ENCODE data around the gene KREMEN1. TPM values are rescaled to one million over a fixed set of nuclear protein-coding genes. Genes with fewer than 3 reads are reported as not detected.
A peak's percentile ranks its signal among the peaks of the same experiment; 100 is the strongest.

KREMEN1 gene
- total RNA-seq, 2 donors from 2014 or later, result 8.4 to 13.9 TPM

- no peaks in the 10 kb centered on the region for H3K36me3 ChIP-seq
- H3K27me3 ChIP-seq (replicated peaks; ENCODE audit: insufficient read depth), result no peaks in the 10 kb centered on the region
- no peak for TF ChIP-seq CTCF (IDR thresholded peaks at IDR 0.05)
- peaks cover 0 to 20% of the 10 kb centered on the region in 2 donors for H3K4me1 ChIP-seq (ENCODE audit: control insufficient read depth in 1 of 2, low read depth in 2 of 2)
- no peak for ATAC-seq (ENCODE audit: insufficient number of reproducible peaks, low FRiP score, low read depth)
- H3K27ac ChIP-seq, result peak overlapping the region in 1 of 2 donors; percentile 13
- no peaks in the 10 kb centered on the region for H3K9me3 ChIP-seq
- no peak for DNase-seq (ENCODE audit: low spot score)
- no peak overlapping the region for H3K4me3 ChIP-seq
Measured at GRCh38 chr22:29093501-29094300, 20.9 kb downstream of the KREMEN1 start.

GRCh38 chr22:29095459-29095858 lies 22.6 kb downstream of the KREMEN1 start:
- Histone ChIP-seq H3K4me3 (no peak overlapping the region), H3K27ac (no peak overlapping the region)
- no peak for DNase-seq (ENCODE audit: low spot score)

GRCh38 chr22:29096736-29097669 lies 24.2 kb downstream of the KREMEN1 start:
- H3K9me3 ChIP-seq, result no peaks in the 10 kb centered on the region
- TF ChIP-seq CTCF (IDR thresholded peaks at IDR 0.05), result no peak
- no peak for ATAC-seq (ENCODE audit: insufficient number of reproducible peaks, low FRiP score, low read depth)
- no peak overlapping the region for H3K4me3 ChIP-seq
- H3K36me3 ChIP-seq, result no peaks in the 10 kb centered on the region
- peaks cover 0 to 20% of the 10 kb centered on the region in 2 donors for H3K4me1 ChIP-seq (ENCODE audit: control insufficient read depth in 1 of 2, low read depth in 2 of 2)
- no peak overlapping the region for H3K27ac ChIP-seq
- no peak for DNase-seq (ENCODE audit: low spot score)
- H3K27me3 ChIP-seq (replicated peaks; ENCODE audit: insufficient read depth), result no peaks in the 10 kb centered on the region

More at GRCh38 chr22:29095459-29095858, 22.6 kb downstream of the KREMEN1 start:
- no peaks in the 10 kb centered on the region for H3K27me3 ChIP-seq (replicated peaks; ENCODE audit: insufficient read depth)
- no peak for TF ChIP-seq CTCF (IDR thresholded peaks at IDR 0.05)
- H3K4me1 ChIP-seq (ENCODE audit: control insufficient read depth in 1 of 2, low read depth in 2 of 2), result peaks cover 0 to 20% of the 10 kb centered on the region in 2 donors
- H3K36me3 ChIP-seq, result no peaks in the 10 kb centered on the region
- H3K9me3 ChIP-seq, result no peaks in the 10 kb centered on the region
- no peak for ATAC-seq (ENCODE audit: insufficient number of reproducible peaks, low FRiP score, low read depth)

GRCh38 chr22:29098296-29098695 lies 25.5 kb downstream of the KREMEN1 start:
- no peaks in the 10 kb centered on the region for H3K9me3 ChIP-seq
- TF ChIP-seq CTCF (IDR thresholded peaks at IDR 0.05), result no peak
- peaks cover 0 to 10% of the 10 kb centered on the region in 2 donors for H3K4me1 ChIP-seq (ENCODE audit: control insufficient read depth in 1 of 2, low read depth in 2 of 2)
- no peaks in the 10 kb centered on the region for H3K36me3 ChIP-seq
- H3K27ac ChIP-seq, result no peak overlapping the region
- H3K27me3 ChIP-seq (replicated peaks; ENCODE audit: insufficient read depth), result no peaks in the 10 kb centered on the region
- ATAC-seq (ENCODE audit: insufficient number of reproducible peaks, low FRiP score, low read depth), result no peak
- DNase-seq (ENCODE audit: low spot score), result no peak
- H3K4me3 ChIP-seq, result no peak overlapping the region

- Histone ChIP-seq H3K4me3 (no peak overlapping the region), H3K36me3 (no peaks in the 10 kb centered on the region), H3K9me3 (no peaks in the 10 kb centered on the region), H3K27me3 (replicated peaks; ENCODE audit: insufficient read depth) (no peaks in the 10 kb centered on the region), H3K27ac (no peak overlapping the region), H3K4me1 (ENCODE audit: control insufficient read depth in 1 of 2, low read depth in 2 of 2) (no peaks in the 10 kb centered on the region)
- ATAC-seq (ENCODE audit: insufficient number of reproducible peaks, low FRiP score, low read depth) (no peak), DNase-seq (ENCODE audit: low spot score) (no peak)
- no peak for TF ChIP-seq CTCF (IDR thresholded peaks at IDR 0.05)
Measured at GRCh38 chr22:29102300-29102699, 29.5 kb downstream of the KREMEN1 start.
